Activated CD8-positive, alpha-beta T cell treated with anti-CD3 and anti-CD28 coated beads for 36 hours (primary cell): ENCODE results near the gene UGGT2. TPM values are rescaled to one million over a fixed set of nuclear protein-coding genes. Genes with fewer than 3 reads are reported as not detected.
"Not testable (repeated sequence)": the region's sequence is repeated elsewhere in the genome, so short reads cannot be mapped to it uniquely, and the experiment has no call there.

Experiments used
- ATAC-seq: fragments of 200-7000 bp; cut with Tn5 transposase; one replicate; pipeline ENCODE4 v1.10.0; 2021; ENCODE audit warnings: mild to moderate bottlenecking, moderate library complexity
- CTCF ChIA-PET: fragments of 350-600 bp; sonication (Branson Sonifier 250); formaldehyde crosslinking; loops from one replicate; lab custom pipeline; 2021; ENCODE audit warnings: antibody characterized with exemption; lab: Charles Lee
- POLR2A ChIA-PET: fragments of 350-600 bp; sonication (Branson Sonifier 250); formaldehyde crosslinking; loops from one replicate; lab custom pipeline; 2021; ENCODE audit warnings: antibody characterized with exemption; lab: Charles Lee
- DNase-seq: peaks from one replicate; pipeline ENCODE4 v3.0.0-alpha.2; 2020
- H3K27ac Mint-ChIP-seq: one replicate; pipeline ENCODE4 v1.8.0; 2021; ENCODE audit warnings: mild to moderate bottlenecking, mixed read lengths
- H3K27me3 Mint-ChIP-seq: one replicate; pipeline ENCODE4 v1.8.0; 2021; ENCODE audit warnings: mixed read lengths
- H3K36me3 Mint-ChIP-seq: one replicate; pipeline ENCODE4 v1.8.0; 2021; ENCODE audit warnings: low read depth, mixed read lengths
- H3K4me1 Mint-ChIP-seq: one replicate; pipeline ENCODE4 v1.8.0; 2021; ENCODE audit warnings: low read depth, mixed read lengths
- H3K4me3 Mint-ChIP-seq: one replicate; pipeline ENCODE4 v1.8.0; 2021; ENCODE audit warnings: mild to moderate bottlenecking, moderate library complexity, mixed read lengths
- H3K9me3 Mint-ChIP-seq: one replicate; pipeline ENCODE4 v1.8.0; 2021; ENCODE audit warnings: mixed read lengths
- intact Hi-C: fragments of 100-400 bp; cut with micrococcal nuclease; formaldehyde crosslinking; loops from one replicate; pipeline ENCODE4 v1.10.0; 2022
- total RNA-seq, 2 experiments: library from RNA; stranded (reverse); gene quantifications; one replicate each; pipeline ENCODE4 v1.2.3, GENCODE V29; 2021
- TF ChIP-seq, protein P1 (sequence below): fragments of 200-600 bp; IDR thresholded peaks from one replicate; pipeline ENCODE4 v1.8.0; 2022; ENCODE audit warnings: antibody characterized with exemption, mild to moderate bottlenecking

UGGT2 gene
- total RNA-seq, 2 experiments from 2014 or later: not detected

DNA sequence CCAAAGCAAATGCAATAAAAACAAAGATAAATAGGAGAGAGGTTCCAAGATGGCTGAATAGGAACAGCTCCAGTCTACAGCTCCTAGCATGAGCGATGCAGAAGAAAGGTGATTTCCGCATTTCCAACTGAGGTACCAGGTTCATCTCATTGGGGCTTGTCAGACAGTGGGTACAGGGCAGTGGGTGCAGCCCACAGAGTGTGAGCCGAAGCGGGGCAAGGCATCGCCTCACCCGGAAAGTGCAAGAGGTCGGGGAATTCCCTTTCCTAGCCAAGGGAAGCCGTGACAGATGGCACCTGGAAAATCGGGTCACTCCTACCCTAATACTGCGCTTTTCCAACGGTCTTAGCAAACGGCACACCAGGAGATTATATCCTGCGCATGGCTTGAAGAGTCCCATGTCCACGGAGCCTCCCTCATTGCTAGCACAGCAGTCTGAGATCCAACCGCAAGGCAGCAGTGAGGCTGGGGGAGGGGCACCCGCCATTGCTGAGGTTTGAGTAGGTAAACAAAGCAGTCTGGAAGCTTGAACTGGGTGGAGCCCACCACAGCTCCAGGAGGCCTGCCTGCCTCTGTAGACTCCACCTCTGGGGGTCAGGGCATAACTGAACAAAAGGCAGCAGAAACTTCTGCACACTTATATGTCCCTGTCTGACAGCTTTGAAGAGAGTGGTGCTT lies 6.6 kb downstream of the UGGT2 start:
- H3K9me3 Mint-ChIP-seq, H3K36me3 Mint-ChIP-seq, H3K27ac Mint-ChIP-seq, intact Hi-C loops, DNase-seq, H3K4me3 Mint-ChIP-seq, CTCF ChIA-PET, POLR2A ChIA-PET, ATAC-seq, H3K4me1 Mint-ChIP-seq: not testable (repeated sequence)
- H3K27me3 Mint-ChIP-seq: peaks cover 11% of the 10 kb centered on the region

DNA sequence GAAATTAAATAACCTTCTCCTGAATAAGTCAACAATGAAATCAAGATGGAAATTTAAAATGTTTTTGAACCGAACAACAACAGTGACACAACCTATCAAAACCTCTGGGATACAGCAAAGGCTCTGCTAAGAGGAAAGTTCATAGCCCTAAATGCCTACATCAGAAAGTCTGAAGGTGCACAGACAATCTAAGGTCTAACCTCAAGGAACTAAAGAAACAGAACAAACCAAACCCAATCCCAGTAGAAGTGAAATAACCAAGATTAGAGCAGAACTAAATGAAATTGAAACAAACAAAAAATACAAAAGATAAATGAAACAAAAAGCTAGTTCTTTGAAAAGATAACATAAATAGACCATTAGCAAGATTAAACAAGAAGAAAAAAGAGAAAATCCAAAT lies 9.0 kb downstream of the UGGT2 start:
- CTCF ChIA-PET: no interaction called here
- TF ChIP-seq, protein P1, sequence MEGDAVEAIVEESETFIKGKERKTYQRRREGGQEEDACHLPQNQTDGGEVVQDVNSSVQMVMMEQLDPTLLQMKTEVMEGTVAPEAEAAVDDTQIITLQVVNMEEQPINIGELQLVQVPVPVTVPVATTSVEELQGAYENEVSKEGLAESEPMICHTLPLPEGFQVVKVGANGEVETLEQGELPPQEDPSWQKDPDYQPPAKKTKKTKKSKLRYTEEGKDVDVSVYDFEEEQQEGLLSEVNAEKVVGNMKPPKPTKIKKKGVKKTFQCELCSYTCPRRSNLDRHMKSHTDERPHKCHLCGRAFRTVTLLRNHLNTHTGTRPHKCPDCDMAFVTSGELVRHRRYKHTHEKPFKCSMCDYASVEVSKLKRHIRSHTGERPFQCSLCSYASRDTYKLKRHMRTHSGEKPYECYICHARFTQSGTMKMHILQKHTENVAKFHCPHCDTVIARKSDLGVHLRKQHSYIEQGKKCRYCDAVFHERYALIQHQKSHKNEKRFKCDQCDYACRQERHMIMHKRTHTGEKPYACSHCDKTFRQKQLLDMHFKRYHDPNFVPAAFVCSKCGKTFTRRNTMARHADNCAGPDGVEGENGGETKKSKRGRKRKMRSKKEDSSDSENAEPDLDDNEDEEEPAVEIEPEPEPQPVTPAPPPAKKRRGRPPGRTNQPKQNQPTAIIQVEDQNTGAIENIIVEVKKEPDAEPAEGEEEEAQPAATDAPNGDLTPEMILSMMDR: no peak
- H3K4me1 Mint-ChIP-seq: no peaks in the 10 kb centered on the region
- intact Hi-C loops: no loop called here
- no peak for DNase-seq
- no peak for ATAC-seq
- H3K27ac Mint-ChIP-seq: no peak overlapping the region
- H3K4me3 Mint-ChIP-seq: no peak overlapping the region
- H3K36me3 Mint-ChIP-seq: no peaks in the 10 kb centered on the region
- POLR2A ChIA-PET: no interaction called here
- peaks cover 3% of the 10 kb centered on the region for H3K27me3 Mint-ChIP-seq
- H3K9me3 Mint-ChIP-seq: peaks cover 4% of the 10 kb centered on the region

DNA sequence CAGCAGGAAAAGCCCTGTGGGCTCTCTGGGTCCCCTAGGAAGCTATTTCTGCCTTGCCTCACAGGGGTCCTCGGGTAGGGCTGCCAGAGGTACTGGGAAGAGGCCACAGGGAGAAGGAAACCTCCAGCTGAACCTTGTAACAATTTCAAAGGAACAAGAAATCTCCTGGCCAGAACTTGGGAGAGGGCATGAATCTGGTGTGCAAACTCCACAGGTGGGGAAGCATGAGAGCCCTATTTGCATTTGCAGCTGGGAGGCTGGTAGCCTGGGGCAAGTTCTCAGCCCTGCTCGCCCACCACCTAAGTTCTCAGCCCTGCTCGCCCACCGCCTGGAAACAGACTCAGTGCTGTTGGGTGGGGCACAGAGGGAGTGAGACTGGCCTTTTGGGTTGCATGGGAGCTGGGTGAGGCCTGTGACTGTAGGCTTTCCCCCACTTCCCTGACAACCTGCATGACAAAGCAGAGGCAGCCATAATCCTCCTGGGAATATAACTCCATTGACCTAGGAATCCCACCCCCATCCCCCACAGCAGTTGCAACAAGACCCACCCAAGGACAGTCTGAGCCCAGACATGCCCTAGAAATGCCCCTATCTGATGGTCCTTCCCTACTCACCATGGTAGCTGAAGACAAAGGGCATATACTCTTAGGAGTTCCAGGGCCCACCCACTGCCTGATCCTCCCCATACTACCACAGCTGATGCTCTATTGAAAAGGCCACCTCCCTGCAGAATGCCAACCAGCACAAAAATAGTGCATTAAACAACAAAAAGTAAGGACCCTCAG lies 11.7 kb downstream of the UGGT2 start:
- CTCF ChIA-PET: no interaction called here
- no peaks in the 10 kb centered on the region for H3K4me1 Mint-ChIP-seq
- H3K36me3 Mint-ChIP-seq: no peaks in the 10 kb centered on the region
- POLR2A ChIA-PET: interaction anchor here (0.7 kb wide), 1 partner anchor 152 kb away, joined by 3 read pairs; no protein-coding TSS in a partner anchor
- DNase-seq: no peak
- no peak overlapping the region for H3K4me3 Mint-ChIP-seq
- H3K27me3 Mint-ChIP-seq: no peaks in the 10 kb centered on the region
- TF ChIP-seq, protein P1: no peak
- intact Hi-C loops: no loop called here
- no peak for ATAC-seq
- H3K27ac Mint-ChIP-seq: no peak overlapping the region
- H3K9me3 Mint-ChIP-seq: peaks cover 4% of the 10 kb centered on the region

DNA sequence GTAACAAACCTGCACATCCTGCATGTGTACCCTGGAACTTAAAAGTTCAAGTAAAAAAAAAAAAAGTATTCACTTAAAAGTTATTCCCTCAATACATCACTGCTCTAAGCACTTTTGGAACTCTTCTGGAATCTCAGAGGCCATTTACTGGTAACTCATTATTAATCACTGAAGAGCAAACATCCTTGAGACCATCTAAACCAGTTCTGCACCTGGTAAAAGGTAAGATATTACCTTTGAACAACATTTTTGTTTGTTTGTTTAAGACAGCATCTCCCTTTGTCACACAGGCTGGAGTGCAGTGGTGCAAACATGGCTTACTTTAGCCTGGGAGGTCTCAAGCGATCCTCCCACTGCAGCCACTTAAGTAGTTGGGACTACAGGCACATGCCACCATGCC lies 16.7 kb downstream of the UGGT2 start:
- intact Hi-C loops: no loop called here
- ATAC-seq (no peak), DNase-seq (no peak)
- ChIA-PET POLR2A (no interaction called here), CTCF (no interaction called here)
- Mint-ChIP-seq H3K27me3 (no peaks in the 10 kb centered on the region), H3K4me1 (no peaks in the 10 kb centered on the region), H3K36me3 (no peaks in the 10 kb centered on the region), H3K9me3 (peaks cover 2% of the 10 kb centered on the region), H3K4me3 (no peak overlapping the region), H3K27ac (no peak overlapping the region)
- TF ChIP-seq, protein P1: no peak

DNA sequence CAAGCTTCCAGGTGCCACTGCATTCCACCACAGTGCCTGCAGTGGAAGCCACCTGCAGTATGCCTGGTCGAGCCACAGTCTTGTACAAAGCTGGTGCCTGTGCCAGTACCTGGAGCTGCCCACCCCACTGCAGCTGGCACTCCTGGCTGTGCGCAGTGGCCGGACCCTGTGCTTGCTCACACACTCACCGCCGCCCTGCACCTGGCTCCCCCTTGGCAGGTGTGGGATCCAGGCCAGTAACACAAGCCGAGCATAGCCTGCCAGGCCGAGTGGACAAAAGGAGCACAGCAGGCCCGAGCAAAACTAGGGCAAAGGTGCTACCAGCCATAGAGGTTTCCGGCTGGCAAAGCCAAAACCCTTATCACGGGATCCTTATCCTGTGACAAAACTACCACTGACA lies 18.5 kb downstream of the UGGT2 start:
- CTCF ChIA-PET: interaction anchor here (1.6 kb wide), 1 partner anchor 8 kb away, joined by 3 read pairs; no protein-coding TSS in a partner anchor
- Mint-ChIP-seq H3K27me3 (no peaks in the 10 kb centered on the region), H3K4me3 (no peak overlapping the region), H3K4me1 (no peaks in the 10 kb centered on the region), H3K36me3 (no peaks in the 10 kb centered on the region), H3K9me3 (peaks cover 2% of the 10 kb centered on the region), H3K27ac (no peak overlapping the region)
- ATAC-seq (no peak), DNase-seq (no peak)
- intact Hi-C loops: no loop called here
- TF ChIP-seq, protein P1: no peak
- POLR2A ChIA-PET: no interaction called here
